HL-60 (cell line): Measurements from ENCODE around the gene AKAP7.

Experiments
- CTCF ChIP-seq: IDR thresholded peaks from one replicate; pipeline ENCODE4 v1.5.1; 2011; ENCODE audit warnings: low read length, control low read depth, inconsistent platforms; ENCODE audit not compliant: insufficient read depth
- GABPA ChIP-seq: IDR thresholded peaks from 2 replicates; pipeline ENCODE4 v1.6.1; 2012; ENCODE audit warnings: low read depth
- POLR2AphosphoS5 ChIP-seq: IDR thresholded peaks from 2 replicates; pipeline ENCODE4 v1.6.1; 2012; ENCODE audit warnings: low read depth
- REST ChIP-seq: IDR thresholded peaks from 2 replicates; pipeline ENCODE4 v1.6.1; 2012; ENCODE audit warnings: low read depth; ENCODE audit not compliant: insufficient replicate concordance

- no peak for TF ChIP-seq CTCF
- no peak for TF ChIP-seq POLR2AphosphoS5
- TF ChIP-seq REST, result no peak
- TF ChIP-seq GABPA, result no peak
Observed at GRCh38 chr6:131161987-131162386, 26.7 kb downstream of the AKAP7 start.
